GM18526 (cell line): ENCODE results near the gene ACSL1.

Experiments
- POLR2A ChIP-seq: IDR thresholded peaks from 3 replicates; pipeline ENCODE4 v1.6.1; 2011; ENCODE audit not compliant: insufficient read length; ENCODE audit errors: extremely low read depth

Gene ACSL1

DNA sequence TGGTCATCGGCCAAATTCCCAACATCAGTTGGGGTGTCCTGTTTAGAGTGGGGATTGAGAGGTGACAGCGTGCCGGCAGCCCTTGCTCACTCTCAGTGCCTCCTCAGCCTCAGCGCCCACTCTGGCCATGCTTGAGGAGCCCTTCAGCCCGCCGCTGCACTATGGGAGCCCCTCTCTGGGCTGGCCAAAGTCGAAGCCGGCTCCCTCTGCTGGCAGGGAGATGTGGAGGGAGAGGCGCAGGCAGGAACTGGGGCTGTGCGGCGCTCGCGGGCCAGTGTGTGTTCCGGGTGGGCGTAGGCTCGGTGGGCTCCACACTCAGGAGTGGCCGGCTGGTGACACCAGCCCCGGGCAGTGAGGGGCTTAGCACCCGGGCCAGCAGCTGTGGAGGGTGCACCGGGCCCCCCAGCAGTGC, 84.8 kb downstream of the ACSL1 start:
- TF ChIP-seq POLR2A = no peak

DNA sequence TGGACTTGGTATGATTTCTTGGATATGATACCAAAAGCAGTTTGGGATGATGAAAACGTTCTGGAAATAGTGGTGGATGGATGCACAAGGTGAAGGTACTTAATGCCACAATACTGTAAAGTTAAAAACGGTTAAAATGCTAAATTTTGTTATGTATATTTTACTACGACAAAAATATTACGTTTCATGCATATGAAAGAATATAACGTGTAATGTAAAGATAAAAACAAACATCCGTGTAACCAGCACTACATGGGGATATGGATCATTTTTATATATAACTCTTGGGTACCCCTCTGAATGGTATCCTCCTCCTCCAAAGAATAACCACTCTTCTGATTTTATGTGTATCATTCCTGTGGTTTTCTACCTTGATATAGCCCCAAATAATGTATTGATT, 91.0 kb downstream of the ACSL1 start:
- TF ChIP-seq POLR2A = no peak

DNA sequence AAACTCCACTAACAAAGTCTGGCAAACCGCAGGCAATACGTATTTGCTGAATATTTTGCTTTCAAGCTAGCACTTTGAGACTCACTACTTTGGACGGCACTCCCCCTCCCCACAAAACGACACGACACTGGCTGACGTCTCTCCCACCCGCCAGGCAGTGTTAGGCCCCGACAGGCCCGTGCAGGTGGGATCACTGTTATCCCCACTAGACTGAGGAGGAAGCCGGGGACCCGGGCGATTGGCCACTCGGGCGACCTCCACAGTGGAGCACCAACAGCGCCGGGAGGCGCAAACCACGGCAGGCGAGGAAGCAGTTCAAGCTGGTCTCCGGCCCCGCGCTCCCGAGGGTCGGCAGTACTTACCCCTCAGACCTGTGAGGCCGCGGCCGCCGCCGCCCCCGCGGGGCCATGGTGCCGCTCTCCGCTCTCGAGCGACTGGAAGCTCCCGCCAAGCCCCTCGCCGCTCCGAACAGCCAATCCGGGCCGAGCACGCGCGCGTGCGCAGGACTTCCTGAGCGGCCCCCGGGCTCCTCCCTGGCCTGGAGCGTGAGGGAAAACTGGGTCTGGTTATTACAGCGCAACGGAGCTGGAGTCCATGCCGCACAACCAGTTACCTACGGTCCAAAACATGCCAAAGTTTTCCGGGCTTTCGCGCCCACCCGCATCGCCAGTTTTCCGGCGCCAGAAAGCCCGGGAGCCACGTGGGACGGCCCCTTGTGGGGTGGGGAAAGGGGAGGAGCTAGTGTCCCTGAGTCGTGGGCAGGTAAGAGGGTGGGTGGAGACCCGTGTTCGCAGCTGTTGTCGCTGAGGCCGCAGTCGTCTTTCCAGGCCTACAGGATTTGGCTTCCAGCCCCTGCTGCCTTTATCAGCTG, 91.9 kb downstream of the ACSL1 start, which contains the start of gene CENPU:
TSS of gene CENPU (minus strand) at position 443 of the 871 bp plus-strand sequence. CDS start at position 409, 34 bp downstream.
- TF ChIP-seq POLR2A = peak; percentile 61

DNA sequence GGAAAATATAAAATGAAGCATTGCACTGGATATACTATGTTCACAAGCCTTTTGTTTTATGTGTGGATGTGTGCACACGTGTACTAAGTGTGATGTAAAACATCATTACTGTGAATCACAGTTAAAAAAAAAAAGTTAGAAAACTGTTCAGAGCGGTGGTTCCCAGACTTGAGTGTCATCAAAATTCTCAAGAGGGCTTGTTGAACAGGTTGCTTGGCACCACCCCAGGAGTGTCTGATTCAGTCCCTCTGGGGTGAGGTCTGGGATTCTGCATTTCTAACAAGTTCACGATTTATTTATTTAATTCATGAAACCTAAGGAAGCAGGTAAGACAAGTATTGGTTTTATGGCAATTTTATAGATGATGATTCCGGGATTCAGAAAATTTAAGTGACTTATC, 93.6 kb downstream of the ACSL1 start:
- TF ChIP-seq POLR2A = no peak

DNA sequence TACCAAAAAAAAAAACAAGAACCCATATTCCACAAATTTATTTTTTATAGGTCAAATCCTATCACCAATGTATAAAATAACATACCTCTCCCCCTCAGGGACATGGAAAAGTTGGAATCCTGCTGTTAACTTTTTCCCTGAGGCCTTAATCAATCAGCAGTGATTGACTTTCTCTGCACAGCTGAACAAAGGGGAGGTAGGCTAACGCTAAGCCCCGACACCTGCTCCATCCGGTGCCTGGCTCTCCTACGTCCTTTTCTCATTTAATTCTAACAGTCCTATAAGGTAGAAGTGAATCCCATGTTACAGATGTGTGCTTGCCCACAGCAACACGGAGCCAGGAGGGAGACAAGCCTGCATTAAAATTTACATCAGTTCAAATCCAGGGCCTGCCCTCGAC, 94.7 kb downstream of the ACSL1 start:
- TF ChIP-seq POLR2A = no peak

DNA sequence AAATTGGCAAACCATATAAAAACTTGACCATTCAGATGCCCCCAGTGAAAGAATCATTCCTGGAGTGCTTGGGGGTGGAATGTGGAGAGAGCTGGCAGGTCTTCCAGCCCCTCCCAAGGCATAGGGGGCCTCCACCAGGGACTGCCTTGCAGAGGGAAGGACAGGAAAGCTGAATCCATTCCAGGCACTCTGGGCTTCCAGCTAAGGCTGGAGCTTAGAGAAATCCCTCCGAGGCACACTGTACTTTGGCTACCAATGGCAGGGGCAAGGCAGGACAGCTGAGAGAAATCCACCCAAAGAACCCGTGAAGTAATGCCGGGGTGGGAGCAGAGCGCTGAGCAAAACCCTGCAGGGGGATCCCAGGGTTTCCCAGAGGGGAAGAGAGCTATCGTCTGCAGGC, 95.8 kb downstream of the ACSL1 start:
- no peak for TF ChIP-seq POLR2A

DNA sequence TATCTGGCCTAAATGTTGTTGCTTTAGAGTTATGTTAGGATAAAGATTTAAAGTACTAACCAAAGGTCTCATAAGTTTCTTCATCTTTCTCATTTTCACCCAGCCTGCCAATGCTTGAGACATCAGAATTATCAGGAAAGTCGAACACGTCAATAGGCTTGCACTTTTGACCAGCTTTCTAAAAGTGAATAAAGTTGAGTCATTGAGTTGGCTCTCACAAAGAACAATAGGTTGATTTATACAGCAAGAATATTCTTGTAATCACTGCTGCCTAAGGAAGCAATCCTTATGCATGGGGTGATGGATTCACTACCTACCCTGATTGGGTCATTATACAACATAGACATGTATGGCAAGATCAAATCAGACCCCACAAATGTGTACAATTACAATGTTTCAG, 96.9 kb downstream of the ACSL1 start:
- TF ChIP-seq POLR2A = no peak

DNA sequence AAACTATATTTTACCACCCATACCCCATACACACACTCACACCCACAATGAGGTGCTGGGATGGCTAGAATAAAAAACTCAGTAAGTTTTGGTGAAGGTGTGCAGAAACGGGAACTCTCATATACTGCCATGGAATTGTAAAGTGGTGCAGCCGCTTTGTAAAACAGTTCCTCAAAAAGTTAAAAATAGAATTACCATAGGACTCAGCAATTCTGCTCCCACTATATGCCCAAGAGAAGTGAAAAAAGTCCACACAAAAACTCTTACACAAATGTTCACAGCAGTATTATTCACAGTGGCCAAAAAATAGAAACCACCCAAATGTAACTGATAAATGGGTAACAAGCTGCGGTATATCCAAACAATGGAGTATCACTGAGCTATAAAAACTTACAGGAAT, 98.3 kb downstream of the ACSL1 start:
- TF ChIP-seq POLR2A = no peak

DNA sequence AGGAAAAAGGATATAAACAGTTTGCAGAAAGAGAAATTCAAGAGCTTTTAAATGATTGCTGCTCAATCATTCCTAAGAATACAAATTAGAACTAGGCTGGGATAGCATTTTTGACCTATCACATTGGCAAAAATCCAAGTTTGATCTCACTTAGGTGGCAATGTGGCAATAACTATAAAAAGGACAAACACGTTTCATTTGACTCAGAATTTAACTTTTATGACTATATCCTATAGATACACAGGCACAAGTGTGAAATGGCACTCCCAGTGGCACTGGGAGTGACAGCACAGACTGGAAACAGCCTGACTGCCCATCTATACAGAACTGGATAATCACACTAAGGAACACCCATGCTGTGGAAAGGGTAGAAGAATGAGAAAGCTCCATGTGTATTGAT, 103.0 kb downstream of the ACSL1 start:
- no peak for TF ChIP-seq POLR2A

DNA sequence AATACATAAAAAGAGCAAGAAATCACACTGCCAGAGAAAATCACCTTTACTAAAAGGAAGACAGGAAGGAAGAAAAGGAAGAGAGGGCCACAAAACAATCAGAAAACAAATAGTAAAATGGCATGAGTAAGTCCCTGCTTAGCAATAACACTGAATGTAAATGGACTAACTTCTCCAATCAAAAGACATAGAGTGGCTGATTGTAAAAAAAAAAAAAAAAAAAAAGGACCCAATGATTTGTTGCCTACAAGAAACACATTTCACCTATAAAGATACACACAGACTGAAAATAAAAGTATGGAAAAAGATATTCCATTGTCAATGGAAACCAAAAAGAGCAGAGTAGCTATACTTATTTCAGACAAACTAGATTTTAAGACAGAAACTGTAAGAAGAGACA, 104.5 kb downstream of the ACSL1 start:
- no peak for TF ChIP-seq POLR2A

DNA sequence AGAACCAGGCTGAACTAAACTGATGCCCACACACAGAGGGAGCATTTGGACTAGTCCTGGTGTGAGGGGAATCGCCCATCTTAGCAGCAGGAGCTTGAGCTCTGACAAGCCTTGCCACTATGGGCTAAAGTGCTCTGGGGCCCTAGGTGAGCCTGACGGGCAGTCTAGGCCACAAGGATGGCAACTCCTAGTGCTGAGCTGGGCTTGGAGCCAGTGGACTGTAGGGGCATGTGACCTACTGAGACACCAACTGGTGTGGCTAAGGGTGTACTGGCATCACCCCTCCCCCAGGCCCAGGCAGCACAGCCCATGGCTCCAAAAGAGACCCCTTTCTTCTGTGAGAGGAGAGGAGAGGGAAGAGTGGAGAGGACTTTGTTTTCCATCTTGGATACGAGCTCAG, 106.4 kb downstream of the ACSL1 start:
- TF ChIP-seq POLR2A = no peak

DNA sequence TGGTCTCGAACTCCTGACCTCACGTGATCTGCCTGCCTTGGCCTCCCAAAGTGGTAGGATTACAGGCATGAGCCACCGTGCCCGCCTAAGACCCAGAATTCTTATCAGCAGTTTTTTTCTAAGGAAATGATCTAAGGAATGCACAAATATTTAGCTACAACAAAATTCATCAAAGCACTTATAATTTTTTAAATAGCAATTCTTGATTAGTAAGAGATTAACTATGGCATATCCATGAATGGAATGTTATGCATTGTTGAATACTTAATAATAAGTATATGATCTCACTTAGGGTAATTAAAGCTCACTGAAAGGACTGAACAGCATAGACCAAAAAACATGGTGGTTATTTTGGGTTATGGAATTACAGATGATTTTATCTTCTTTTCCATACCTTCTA, 110.2 kb downstream of the ACSL1 start:
- no peak for TF ChIP-seq POLR2A

DNA sequence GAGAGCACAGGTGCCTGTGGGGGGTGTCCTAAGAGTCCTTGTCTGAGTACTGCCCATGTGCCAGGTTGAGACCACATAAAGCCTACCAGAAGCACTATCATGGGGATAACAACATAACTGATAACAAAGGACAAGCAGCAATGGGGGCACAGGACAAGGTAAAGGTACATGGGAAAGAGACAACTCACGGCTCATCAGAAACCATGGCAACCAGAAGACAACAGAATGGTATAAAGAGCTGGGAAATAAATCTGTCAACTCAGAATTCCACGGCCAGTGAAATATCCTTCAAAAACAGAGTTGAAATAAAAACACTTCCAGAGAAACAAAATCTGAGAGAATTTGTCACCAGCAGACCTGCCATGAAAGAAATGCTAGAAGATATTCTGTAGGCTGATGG, 111.9 kb downstream of the ACSL1 start:
- TF ChIP-seq POLR2A = no peak

DNA sequence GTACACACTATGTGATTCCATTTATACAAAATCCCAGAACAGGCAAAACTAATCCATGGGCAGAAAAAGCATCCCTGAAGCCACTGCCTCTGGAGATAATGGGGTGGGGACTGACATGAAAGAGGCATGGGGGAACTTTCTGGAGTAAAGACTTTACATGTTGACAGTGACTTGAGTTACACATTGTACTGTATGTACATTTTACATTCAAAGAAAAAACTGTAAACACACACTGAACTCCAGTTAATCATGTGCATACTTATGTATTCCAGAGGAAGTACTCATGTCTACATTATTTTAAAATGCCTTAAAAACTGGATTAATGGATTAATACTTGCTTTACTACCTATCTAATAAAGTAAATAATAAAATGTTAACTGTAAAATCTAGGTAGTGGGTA, 113.4 kb downstream of the ACSL1 start:
- no peak for TF ChIP-seq POLR2A

DNA sequence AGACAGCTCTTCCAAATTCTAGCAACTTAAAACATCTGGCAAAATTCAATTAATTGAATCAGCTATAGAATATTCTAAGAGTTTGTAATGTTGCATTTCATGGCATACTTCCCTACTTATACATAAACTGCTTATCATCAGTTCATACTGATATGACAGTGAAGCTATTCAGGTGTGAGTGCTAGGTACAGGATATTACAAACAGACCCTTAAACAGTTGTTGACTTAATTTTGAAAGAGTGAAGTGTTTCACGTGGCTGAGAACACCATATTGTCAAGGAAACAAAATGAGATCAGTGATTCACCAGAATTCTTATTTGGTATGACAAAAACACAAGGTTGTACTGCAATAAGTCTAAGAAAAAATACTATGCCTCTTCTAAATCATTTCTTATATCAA, 119.3 kb downstream of the ACSL1 start:
- TF ChIP-seq POLR2A = no peak

DNA sequence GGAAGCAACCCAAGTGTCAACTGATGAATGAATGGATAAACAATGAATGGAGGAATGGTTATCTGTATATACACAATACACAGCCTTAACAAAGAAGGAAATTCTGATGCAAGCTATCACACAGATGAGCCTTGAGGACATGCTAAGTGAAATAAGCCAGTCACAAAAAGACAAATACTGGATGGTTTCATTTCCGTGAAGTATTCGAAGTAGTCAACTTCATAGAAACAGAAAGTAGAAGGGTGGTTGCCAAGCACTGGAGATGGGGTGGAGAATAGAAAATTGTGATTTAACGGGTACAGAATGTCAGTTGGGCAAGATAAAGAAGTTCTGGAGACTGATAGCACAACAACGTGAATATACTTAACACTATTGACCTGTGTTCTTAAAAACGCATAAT, 120.1 kb downstream of the ACSL1 start:
- TF ChIP-seq POLR2A = no peak
